Thyroid gland (tissue), 4 donors: ENCODE measurements around the gene SLC36A2. TPM values are rescaled to one million over a fixed set of nuclear protein-coding genes. Genes with fewer than 3 reads are reported as not detected.
A peak's percentile ranks its signal among the peaks of the same experiment; 100 is the strongest.

Experiments used
- DNase-seq, 2 donors: peaks; one replicate each; pipeline ENCODE4 v3.0.0-alpha.2; 2019
- H3K27ac ChIP-seq, 3 donors: fragments of 200-600 bp; sonication (generic); 1 replicate in 2 of 3; 2 replicates in 1 of 3; pipeline ENCODE4 v1.5.1; 2016 to 2019; ENCODE audit warnings: mild to moderate bottlenecking in 1 of 3, moderate library complexity in 1 of 3
- H3K27me3 ChIP-seq: fragments of 200-600 bp; sonication (generic); one replicate; pipeline ENCODE4 v1.5.1; 2019
- H3K36me3 ChIP-seq, 2 donors: fragments of 200-600 bp; sonication (generic); one replicate each; pipeline ENCODE4 v1.5.1; 2016 to 2019
- H3K4me1 ChIP-seq, 2 donors: fragments of 200-600 bp; sonication (generic); one replicate each; pipeline ENCODE4 v1.5.1; 2017 to 2019
- H3K4me3 ChIP-seq, 3 donors: fragments of 200-600 bp; sonication (generic); replicated peaks in 1 of 3; 1 replicate in 2 of 3; 2 replicates in 1 of 3; pipeline ENCODE4 v1.5.1; 2016; ENCODE audit warnings: mild to moderate bottlenecking in 1 of 3
- H3K9me3 ChIP-seq: fragments of 200-600 bp; sonication (generic); one replicate; pipeline ENCODE4 v1.5.1; 2017
- CTCF ChIP-seq, 6 experiments: fragments of 200-600 bp in 3 of 6; fragments of 450-650 bp in 3 of 6; sonication (generic) in 3 of 6; IDR thresholded peaks; one replicate each; pipeline ENCODE4 v1.5.1; 2016 to 2019; ENCODE audit warnings: antibody characterized with exemption in 6 of 6, mild to moderate bottlenecking in 2 of 6, inconsistent platforms in 1 of 6, moderate library complexity in 1 of 6
- POLR2A ChIP-seq, 2 donors: fragments of 450-650 bp; IDR thresholded peaks; one replicate each; pipeline ENCODE4 v1.6.1; 2017; ENCODE audit warnings: antibody characterized with exemption in 2 of 2, mild to moderate bottlenecking in 2 of 2, moderate library complexity in 1 of 2
- WGBS, 2 donors: methylation state at CpG; one replicate each; pipeline ENCODE4 v1.1.5; 2017; 5-methylcytosine and 5-hydroxymethylcytosine counted together
- intact Hi-C: fragments of 100-400 bp; cut with DNase I; formaldehyde crosslinking; loops from one replicate; pipeline ENCODE4 v1.15.1; 2023
- total RNA-seq, 4 donors: library from RNA; depleted of rRNA; stranded (reverse); fragments of >200 nt; gene quantifications; one replicate each; pipeline ENCODE4 v1.2.3, GENCODE V29; 2016

Gene SLC36A2
- total RNA-seq, 4 donors from 2014 or later: not detected

DNA sequence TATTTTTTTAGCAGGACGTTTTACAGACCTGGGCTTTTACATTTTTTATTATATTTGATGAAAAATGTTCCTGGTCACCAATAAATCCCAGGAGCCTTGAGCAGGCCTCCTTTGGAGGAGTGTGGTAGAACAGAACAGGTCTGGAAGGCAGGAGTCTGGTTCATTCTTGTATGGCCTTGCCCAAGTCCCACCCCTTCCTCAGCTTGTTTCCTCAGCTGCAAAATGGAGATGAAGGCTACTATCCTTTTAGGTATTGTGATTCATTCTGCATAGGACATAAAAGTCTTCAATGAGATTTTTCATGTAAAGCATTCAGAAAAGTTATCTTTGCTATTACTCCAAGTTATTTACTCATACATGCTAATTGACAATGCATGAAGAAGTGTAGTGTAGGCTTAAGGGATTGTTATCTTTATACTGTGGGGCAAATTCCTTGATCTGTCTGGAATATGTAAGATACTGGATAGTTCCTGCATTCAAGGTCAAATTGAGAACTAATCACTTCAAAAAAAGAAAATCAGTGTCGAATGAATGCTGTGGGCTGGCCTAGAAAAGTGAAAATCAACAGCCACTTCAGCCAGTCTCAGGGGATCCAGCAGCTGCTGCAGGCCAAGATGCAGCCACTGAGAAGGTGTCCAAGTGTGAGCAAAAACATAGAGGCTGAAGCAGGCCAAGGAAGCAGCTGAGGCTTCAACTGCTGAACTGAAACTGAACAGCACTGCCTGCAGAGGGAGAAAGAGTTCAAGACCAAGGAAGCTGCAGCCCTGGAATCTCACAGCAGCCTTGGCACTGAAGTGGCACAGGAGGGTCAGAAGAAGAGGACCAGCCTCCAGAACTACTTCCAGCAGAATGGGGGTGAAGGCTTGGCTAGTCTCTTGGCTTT, 28.3 kb downstream of the SLC36A2 start:
- intact Hi-C loops: no loop called here
- Histone ChIP-seq H3K36me3 (no peaks in the 10 kb centered on the region), H3K4me1 (peaks cover 6 to 11% of the 10 kb centered on the region in 2 donors), H3K27ac (peak overlapping the region in 1 of 3 donors; percentile 56), H3K9me3 (no peaks in the 10 kb centered on the region), H3K27me3 (no peaks in the 10 kb centered on the region), H3K4me3 (no peak overlapping the region)
- TF ChIP-seq CTCF (IDR thresholded peaks at IDR 0.05) (peak in 2 of 6 experiments; percentile 38 to 39), POLR2A (IDR thresholded peaks at IDR 0.05) (no peak)
- peak; percentile 53 to 63 for DNase-seq
- 51 to 54% methylated on average over 2 of the region's 2 CpGs for WGBS, 2 donors

DNA sequence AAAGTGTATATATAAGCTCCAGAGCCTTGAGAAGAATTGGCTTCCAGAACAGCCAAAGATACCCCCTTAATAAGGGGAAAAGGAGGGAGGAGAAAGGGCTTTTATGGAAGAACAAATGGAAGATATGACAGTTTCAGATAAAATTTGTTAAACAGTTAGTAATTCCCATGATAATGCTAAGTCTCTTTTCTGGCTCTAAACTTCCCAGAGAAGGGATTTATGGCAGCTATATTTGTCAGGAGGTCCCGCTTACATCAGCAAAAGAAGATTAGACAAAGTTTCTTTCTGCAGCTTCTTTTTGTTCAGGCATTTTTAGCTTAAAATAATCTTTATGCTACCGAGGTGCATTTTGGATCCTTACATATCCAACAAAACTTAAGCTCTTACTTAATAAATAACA, 29.5 kb downstream of the SLC36A2 start:
- H3K4me3 ChIP-seq: no peak overlapping the region
- no peaks in the 10 kb centered on the region for H3K36me3 ChIP-seq
- H3K9me3 ChIP-seq: no peaks in the 10 kb centered on the region
- no peaks in the 10 kb centered on the region for H3K27me3 ChIP-seq
- DNase-seq: no peak
- WGBS, 2 donors: 80 to 83% methylated on average over 2 of the region's 2 CpGs
- H3K4me1 ChIP-seq: peaks cover 6 to 11% of the 10 kb centered on the region in 2 donors
- TF ChIP-seq POLR2A (IDR thresholded peaks at IDR 0.05) (no peak), CTCF (IDR thresholded peaks at IDR 0.05) (no peak)
- H3K27ac ChIP-seq: no peak overlapping the region
- intact Hi-C loops: no loop called here

DNA sequence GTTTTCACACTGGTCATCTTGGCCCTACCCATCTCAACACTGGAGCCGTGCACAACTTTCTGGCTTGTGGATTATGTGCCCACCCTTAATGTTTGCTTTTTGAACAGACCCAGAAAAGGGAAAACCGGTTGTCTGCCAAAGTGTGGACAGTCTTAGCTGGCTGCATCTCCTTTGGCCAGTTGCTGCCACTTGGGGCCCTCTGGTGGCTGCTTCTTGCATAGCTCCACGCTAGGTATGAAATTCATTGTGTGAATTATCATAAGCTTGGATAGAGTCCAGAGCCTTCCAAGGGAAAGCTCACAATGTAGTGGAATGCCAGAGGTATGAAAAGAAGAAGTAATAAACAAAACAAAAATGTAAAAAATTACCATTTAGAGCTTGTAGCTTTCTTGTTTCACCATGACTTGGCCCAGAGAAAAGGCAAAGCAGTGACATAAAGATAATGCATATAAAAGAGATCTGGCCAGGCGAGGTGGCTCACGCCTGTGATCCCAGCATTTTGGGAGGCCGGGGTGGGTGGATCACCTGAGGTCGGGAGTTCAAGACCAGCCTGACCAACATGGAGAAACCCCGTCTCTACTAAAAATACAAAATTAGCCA, 31.3 kb downstream of the SLC36A2 start:
- no peaks in the 10 kb centered on the region for H3K36me3 ChIP-seq
- no peak overlapping the region for H3K27ac ChIP-seq
- no peaks in the 10 kb centered on the region for H3K9me3 ChIP-seq
- DNase-seq: peak; percentile 70 to 77
- intact Hi-C loops: no loop called here
- H3K4me1 ChIP-seq: peaks cover 6 to 11% of the 10 kb centered on the region in 2 donors
- no peaks in the 10 kb centered on the region for H3K27me3 ChIP-seq
- TF ChIP-seq POLR2A (IDR thresholded peaks at IDR 0.05): no peak
- TF ChIP-seq CTCF (IDR thresholded peaks at IDR 0.05): peak; percentile 62 to 93 (median 76)
- H3K4me3 ChIP-seq: no peak overlapping the region
- WGBS, 2 donors: 52% methylated on average over 8 of the region's 8 CpGs

DNA sequence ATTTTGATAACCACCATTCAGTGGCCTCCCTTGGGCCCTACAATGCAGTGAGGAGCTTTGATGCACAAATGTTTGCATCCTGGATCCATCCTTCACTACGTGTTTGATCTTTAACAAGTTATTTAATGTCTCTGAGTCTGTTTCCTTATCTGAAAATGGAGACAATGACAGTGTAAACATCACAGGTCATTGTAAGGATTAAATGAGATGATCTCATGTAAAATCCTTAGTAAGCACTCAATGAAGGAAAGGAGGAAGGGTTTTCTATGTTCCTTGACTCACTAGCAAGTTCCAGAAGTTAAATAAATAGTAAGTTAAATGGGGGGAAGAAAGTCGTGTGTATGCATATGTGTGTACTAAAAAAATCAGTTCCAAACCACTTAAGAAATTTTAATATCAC, 34.0 kb downstream of the SLC36A2 start:
- DNase-seq: no peak
- no peak for TF ChIP-seq POLR2A (IDR thresholded peaks at IDR 0.05)
- TF ChIP-seq CTCF (IDR thresholded peaks at IDR 0.05): no peak
- no peak overlapping the region for H3K4me3 ChIP-seq
- H3K27me3 ChIP-seq: no peaks in the 10 kb centered on the region
- H3K36me3 ChIP-seq: no peaks in the 10 kb centered on the region
- WGBS, 2 donors: 44 to 61% methylated on average over 2 of the region's 2 CpGs
- H3K27ac ChIP-seq: no peak overlapping the region
- H3K9me3 ChIP-seq: no peaks in the 10 kb centered on the region
- intact Hi-C loops: no loop called here
- H3K4me1 ChIP-seq: no peaks in the 10 kb centered on the region

DNA sequence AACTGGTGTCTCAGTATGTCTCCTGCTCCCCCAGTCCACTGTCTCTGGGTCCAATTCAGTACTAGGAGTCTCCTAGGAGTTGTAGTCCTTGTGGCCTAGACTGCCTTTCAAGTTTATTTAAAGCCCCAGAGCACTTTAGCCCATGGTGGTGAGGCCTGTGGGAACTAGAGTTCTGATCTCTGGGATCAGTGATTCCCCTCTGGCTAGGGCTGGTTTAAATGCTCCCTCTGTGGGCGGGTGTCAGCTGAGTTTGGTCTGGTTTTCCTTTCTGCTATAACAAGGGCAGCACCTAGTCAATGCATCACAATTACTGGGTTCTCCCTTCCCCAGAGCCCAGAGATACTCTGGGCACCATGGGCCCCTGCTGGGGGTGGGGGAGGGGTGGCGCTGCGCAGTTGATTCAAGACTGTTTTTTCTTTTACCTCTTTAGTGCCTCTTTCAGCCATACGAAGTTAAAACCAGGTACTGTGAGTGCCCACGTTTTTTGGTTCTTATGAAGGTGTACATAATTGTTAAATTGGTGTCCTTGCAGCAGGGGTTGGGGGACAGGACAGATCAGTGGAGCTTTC, 34.5 kb downstream of the SLC36A2 start:
- H3K27me3 ChIP-seq: no peaks in the 10 kb centered on the region
- DNase-seq: peak in 1 of 2 donors; percentile 11
- no peak overlapping the region for H3K27ac ChIP-seq
- H3K4me3 ChIP-seq: no peak overlapping the region
- TF ChIP-seq CTCF (IDR thresholded peaks at IDR 0.05): no peak
- no peak for TF ChIP-seq POLR2A (IDR thresholded peaks at IDR 0.05)
- H3K9me3 ChIP-seq: no peaks in the 10 kb centered on the region
- intact Hi-C loops: no loop called here
- 40 to 57% methylated on average over 5 of the region's 5 CpGs for WGBS, 2 donors
- no peaks in the 10 kb centered on the region for H3K36me3 ChIP-seq
- H3K4me1 ChIP-seq: no peaks in the 10 kb centered on the region
